GM19239 (cell line): ENCODE measurements around the gene KRTAP29-1.

Experiments
- DNase-seq: peaks from one replicate; pipeline ENCODE4 v3.0.0; 2011; ENCODE audit warnings: low spot score; ENCODE audit not compliant: insufficient read length
- FAIRE-seq: peaks from 2 replicates; lab custom pipeline; 2011; peaks lifted over from hg19 to GRCh38; lab: Jason Lieb, UNC

KRTAP29-1 gene

GRCh38 chr17:41329279-41329948 lies 26.8 kb upstream of the KRTAP29-1 start:
- no peak for FAIRE-seq
- no peak for DNase-seq

GRCh38 chr17:41328207-41328606 lies 25.6 kb upstream of the KRTAP29-1 start:
- DNase-seq (no peak), FAIRE-seq (no peak)

GRCh38 chr17:41327411-41328120 lies 24.9 kb upstream of the KRTAP29-1 start:
- no peak for FAIRE-seq
- no peak for DNase-seq

GRCh38 chr17:41326173-41327145 lies 23.8 kb upstream of the KRTAP29-1 start:
- DNase-seq (no peak), FAIRE-seq (no peak)

- no peak for FAIRE-seq
These were observed 23.0 kb upstream of the KRTAP29-1 start for GRCh38 chr17:41325611-41326010.

GRCh38 chr17:41325126-41325525 lies 22.5 kb upstream of the KRTAP29-1 start:
- no peak for FAIRE-seq
- DNase-seq: no peak

More at GRCh38 chr17:41325611-41326010, 23.0 kb upstream of the KRTAP29-1 start:
- DNase-seq: no peak

GRCh38 chr17:41324180-41325075 lies 21.8 kb upstream of the KRTAP29-1 start:
- FAIRE-seq: no peak
- no peak for DNase-seq

GRCh38 chr17:41322903-41323895 lies 20.5 kb upstream of the KRTAP29-1 start:
- no peak for FAIRE-seq
- DNase-seq: no peak

- FAIRE-seq (peak; percentile 77), DNase-seq (no peak)
These were observed 19.6 kb upstream of the KRTAP29-1 start for GRCh38 chr17:41322094-41322902.

- DNase-seq (no peak), FAIRE-seq (no peak)
These were observed 15.6 kb upstream of the KRTAP29-1 start for GRCh38 chr17:41318231-41318630.

- no peak for DNase-seq
- no peak for FAIRE-seq
These were observed 13.3 kb upstream of the KRTAP29-1 start for GRCh38 chr17:41315814-41316445.

- FAIRE-seq (no peak), DNase-seq (no peak)
These were observed 12.6 kb upstream of the KRTAP29-1 start, which contains the start of gene KRTAP17-1 for GRCh38 chr17:41315204-41315794. KRTAP17-1 (minus strand) TSS chr17:41315710; CDS start chr17:41315650, 60 bp downstream.

GRCh38 chr17:41311111-41311510 lies 8.5 kb upstream of the KRTAP29-1 start:
- DNase-seq (no peak), FAIRE-seq (no peak)

GRCh38 chr17:41308918-41309359 lies 6.3 kb upstream of the KRTAP29-1 start, which contains the start of gene KRTAP16-1:
KRTAP16-1 (minus strand) TSS chr17:41309309; CDS start chr17:41309253, 56 bp downstream.
- DNase-seq: no peak
- no peak for FAIRE-seq

- no peak for DNase-seq
- FAIRE-seq: no peak
These were observed 5.7 kb upstream of the KRTAP29-1 start for GRCh38 chr17:41308251-41308917.

- DNase-seq (no peak), FAIRE-seq (no peak)
These were observed 5.0 kb upstream of the KRTAP29-1 start for GRCh38 chr17:41307647-41308046.
